ENCODE results near the gene MTFR2. TPM values are rescaled to one million over a fixed set of nuclear protein-coding genes. Genes with fewer than 3 reads are reported as not detected.

Gene MTFR2
- 7.4 and 9.2 TPM in 2 replicates for polyA plus RNA-seq (2012; rRNA removed)
- polyA plus RNA-seq (2012; cell fraction: cytosol; rRNA removed), result 5.7 and 6.9 TPM in 2 replicates
- 3.6 and 4.0 TPM in 2 replicates for polyA plus RNA-seq (2012; cell fraction: nucleus; rRNA removed)

- Histone ChIP-seq H3K27me3 (ENCODE audit: insufficient read depth) (no peaks in the 10 kb centered on the region), H3K9me3 (no peaks in the 10 kb centered on the region), H3K9me2 (no peaks in the 10 kb centered on the region), H4K20me1 (ENCODE audit: insufficient read depth) (no peaks in the 10 kb centered on the region), H2AFZ (ENCODE audit: low read depth) (peak within 1 kb of the TSS; percentile 82), H3K4me3 (ENCODE audit: low read depth in 2 of 2, low read length in 1 of 2) (peak within 1 kb of the TSS; percentile 77 to 98), H3K9ac (peak within 1 kb of the TSS; percentile 66), H3F3A (replicated peaks; ENCODE audit: insufficient read depth) (peaks cover 36% of the 10 kb centered on the region), H3K36me3 (replicated peaks in 1 of 2; ENCODE audit: control insufficient read depth in 1 of 2, insufficient read depth in 2 of 2, low read length in 1 of 2) (peaks cover 0 to 11% of the 10 kb centered on the region in 2 experiments), H3K79me2 (ENCODE audit: insufficient read depth) (peaks cover 31% of the 10 kb centered on the region; the same call in 1 of the 2 replicates), H3K4me1 (ENCODE audit: control insufficient read depth in 1 of 2, insufficient read depth in 2 of 2, low read depth in 1 of 2, low read length in 1 of 2) (peaks cover 0 to 21% of the 10 kb centered on the region in 2 experiments; a peak in 2 of 4 replicates), H3K4me2 (peak within 1 kb of the TSS; percentile 87), H3K27ac (ENCODE audit: low read depth in 2 of 2, low read length in 1 of 2) (peak within 1 kb of the TSS; percentile 59 to 66)
- WGBS (ENCODE audit: low lambda C conversion rate), result 3% methylated on average over 27 of the region's 59 CpGs
- ChIA-PET CTCF (interaction anchor here (0.6 to 2.5 kb wide), 10 partner anchors 10 to 728 kb away, joined by 3 to 11 read pairs (median 4); partner anchors contain the start of gene MAP7), POLR2A (interaction anchor here (0.5 to 2.2 kb wide), 3 partner anchors 38 to 73 kb away, joined by 3 to 8 read pairs (median 4); partner anchors contain the start of gene BCLAF1)
- peak; percentile 90 for DNase-seq
- TF ChIP-seq, protein P1, sequence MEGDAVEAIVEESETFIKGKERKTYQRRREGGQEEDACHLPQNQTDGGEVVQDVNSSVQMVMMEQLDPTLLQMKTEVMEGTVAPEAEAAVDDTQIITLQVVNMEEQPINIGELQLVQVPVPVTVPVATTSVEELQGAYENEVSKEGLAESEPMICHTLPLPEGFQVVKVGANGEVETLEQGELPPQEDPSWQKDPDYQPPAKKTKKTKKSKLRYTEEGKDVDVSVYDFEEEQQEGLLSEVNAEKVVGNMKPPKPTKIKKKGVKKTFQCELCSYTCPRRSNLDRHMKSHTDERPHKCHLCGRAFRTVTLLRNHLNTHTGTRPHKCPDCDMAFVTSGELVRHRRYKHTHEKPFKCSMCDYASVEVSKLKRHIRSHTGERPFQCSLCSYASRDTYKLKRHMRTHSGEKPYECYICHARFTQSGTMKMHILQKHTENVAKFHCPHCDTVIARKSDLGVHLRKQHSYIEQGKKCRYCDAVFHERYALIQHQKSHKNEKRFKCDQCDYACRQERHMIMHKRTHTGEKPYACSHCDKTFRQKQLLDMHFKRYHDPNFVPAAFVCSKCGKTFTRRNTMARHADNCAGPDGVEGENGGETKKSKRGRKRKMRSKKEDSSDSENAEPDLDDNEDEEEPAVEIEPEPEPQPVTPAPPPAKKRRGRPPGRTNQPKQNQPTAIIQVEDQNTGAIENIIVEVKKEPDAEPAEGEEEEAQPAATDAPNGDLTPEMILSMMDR (IDR thresholded peaks at IDR 0.05), result no peak
- TF ChIP-seq EZH2phosphoT487 (IDR thresholded peaks at IDR 0.05; ENCODE audit: borderline replicate concordance, low read depth) (no peak), FOXJ3 (CRISPR knock-in tag; IDR thresholded peaks at IDR 0.05) (no peak), MAX (IDR thresholded peaks at IDR 0.05; ENCODE audit: low read depth) (peak; percentile 85), JUND (IDR thresholded peaks at IDR 0.05) (no peak), RFX5 (IDR thresholded peaks at IDR 0.05; ENCODE audit: low read length) (peak; percentile 68), NFIC (IDR thresholded peaks at IDR 0.05; ENCODE audit: borderline replicate concordance) (no peak), POLR2AphosphoS5 (IDR thresholded peaks at IDR 0.05; ENCODE audit: low read depth, low read length) (peak; percentile 70), GATA2 (CRISPR knock-in tag; IDR thresholded peaks at IDR 0.05) (no peak), TEAD4 (IDR thresholded peaks at IDR 0.05; ENCODE audit: borderline replicate concordance, insufficient read depth) (no peak), RXRA (IDR thresholded peaks at IDR 0.05; ENCODE audit: borderline replicate concordance, low read depth) (no peak), EP300 (IDR thresholded peaks at IDR 0.05; ENCODE audit: borderline replicate concordance in 1 of 2, low read depth in 1 of 2, low read length in 1 of 2) (no peak), SMC3 (IDR thresholded peaks at IDR 0.05; ENCODE audit: low read depth, low read length) (no peak), TAF1 (IDR thresholded peaks at IDR 0.05; ENCODE audit: borderline replicate concordance, low read depth, low read length) (peak; percentile 50), USF2 (IDR thresholded peaks at IDR 0.05; ENCODE audit: borderline replicate concordance, low read depth, low read length) (no peak), MEF2A (IDR thresholded peaks at IDR 0.05; ENCODE audit: borderline replicate concordance, low read depth) (no peak), RAD21 (IDR thresholded peaks at IDR 0.05; ENCODE audit: low read length) (no peak), SIN3A (IDR thresholded peaks at IDR 0.05; ENCODE audit: borderline replicate concordance, low read depth, low read length) (peak; percentile 100), FOSL2 (IDR thresholded peaks at IDR 0.05; ENCODE audit: borderline replicate concordance, low read depth) (no peak), FOXM1 (IDR thresholded peaks at IDR 0.05; ENCODE audit: low read depth) (peak; percentile 57; the same call in 1 of the 2 replicates), MXI1 (IDR thresholded peaks at IDR 0.05; ENCODE audit: low read depth, low read length) (peak; percentile 100), GABPA (IDR thresholded peaks at IDR 0.05; ENCODE audit: low read depth) (peak; percentile 78), ELF1 (IDR thresholded peaks at IDR 0.05) (peak; percentile 100), ZBTB33 (IDR thresholded peaks at IDR 0.05; ENCODE audit: borderline replicate concordance, low read depth) (no peak), RCOR1 (IDR thresholded peaks at IDR 0.05; ENCODE audit: low read length) (no peak), NRF1 (IDR thresholded peaks at IDR 0.05; ENCODE audit: low read depth, low read length) (no peak), TCF12 (IDR thresholded peaks at IDR 0.05) (no peak)
- TF ChIP-seq, protein P2, sequence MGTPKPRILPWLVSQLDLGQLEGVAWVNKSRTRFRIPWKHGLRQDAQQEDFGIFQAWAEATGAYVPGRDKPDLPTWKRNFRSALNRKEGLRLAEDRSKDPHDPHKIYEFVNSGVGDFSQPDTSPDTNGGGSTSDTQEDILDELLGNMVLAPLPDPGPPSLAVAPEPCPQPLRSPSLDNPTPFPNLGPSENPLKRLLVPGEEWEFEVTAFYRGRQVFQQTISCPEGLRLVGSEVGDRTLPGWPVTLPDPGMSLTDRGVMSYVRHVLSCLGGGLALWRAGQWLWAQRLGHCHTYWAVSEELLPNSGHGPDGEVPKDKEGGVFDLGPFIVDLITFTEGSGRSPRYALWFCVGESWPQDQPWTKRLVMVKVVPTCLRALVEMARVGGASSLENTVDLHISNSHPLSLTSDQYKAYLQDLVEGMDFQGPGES (IDR thresholded peaks at IDR 0.05; ENCODE audit: low read depth, low read length), result peak; percentile 90
Observed at GRCh38 chr6:136249811-136250685, at the start of gene MTFR2. Gene MTFR2, minus strand, starts transcription at chr6:136250311. Its CDS starts 1,212 bp downstream, at chr6:136249099.
